ENCODE measurements around the gene CAND1. TPM values are rescaled to one million over a fixed set of nuclear protein-coding genes. Genes with fewer than 3 reads are reported as not detected.
"Not testable (repeated sequence)": the region's sequence is repeated elsewhere in the genome, so short reads cannot be mapped to it uniquely, and the experiment has no call there.

Gene CAND1
- total and polyA plus RNA-seq, 10 donors: 14.1 to 111 (median 82.0) TPM

- H3K9me3 ChIP-seq: peaks cover 0 to 6% (median 0%) of the 10 kb centered on the region in 8 donors
- intact Hi-C loops (cut with DNase I; ENCODE audit: low total_unique reads): no loop called here
- H3K27ac ChIP-seq: no peak overlapping the region
- H3K4me3 ChIP-seq: no peak overlapping the region
- H3K4me1 ChIP-seq: no peaks in the 10 kb centered on the region
- no peak for DNase-seq
- no peak for TF ChIP-seq CTCF (IDR thresholded peaks at IDR 0.05 in 8 of 11, conservative IDR thresholded peaks at IDR 0.05 in 3 of 11)
- TF ChIP-seq POLR2AphosphoS5 (IDR thresholded peaks at IDR 0.05): no peak
- TF ChIP-seq POLR2A (IDR thresholded peaks at IDR 0.05): no peak
- H3K27me3 ChIP-seq (replicated peaks in 1 of 7): no peaks in the 10 kb centered on the region
- H3K36me3 ChIP-seq: no peaks in the 10 kb centered on the region
Observed at GRCh38 chr12:67331828-67332227, 62.7 kb downstream of the CAND1 start.

GRCh38 chr12:67333649-67334048 is 64.5 kb downstream of the CAND1 start:
- DNase-seq: no peak
- TF ChIP-seq POLR2A (IDR thresholded peaks at IDR 0.05) (no peak), POLR2AphosphoS5 (IDR thresholded peaks at IDR 0.05) (no peak), CTCF (IDR thresholded peaks at IDR 0.05 in 8 of 11, conservative IDR thresholded peaks at IDR 0.05 in 3 of 11) (no peak)
- Histone ChIP-seq H3K36me3 (no peaks in the 10 kb centered on the region), H3K4me1 (no peaks in the 10 kb centered on the region), H3K27ac (no peak overlapping the region), H3K9me3 (peaks cover 0 to 19% (median 13%) of the 10 kb centered on the region in 8 donors), H3K4me3 (no peak overlapping the region), H3K27me3 (replicated peaks in 1 of 7) (no peaks in the 10 kb centered on the region)
- 82 to 97% (median 92%) methylated on average over 1 of the region's 1 CpG for WGBS, 5 donors
- intact Hi-C loops (cut with DNase I; ENCODE audit: low total_unique reads): no loop called here

- Histone ChIP-seq H3K27me3 (replicated peaks in 1 of 7) (no peaks in the 10 kb centered on the region), H3K27ac (no peak overlapping the region), H3K9me3 (peaks cover 0 to 37% (median 28%) of the 10 kb centered on the region in 8 donors), H3K4me1 (no peaks in the 10 kb centered on the region), H3K36me3 (no peaks in the 10 kb centered on the region), H3K4me3 (no peak overlapping the region)
- TF ChIP-seq POLR2AphosphoS5 (IDR thresholded peaks at IDR 0.05) (no peak), POLR2A (IDR thresholded peaks at IDR 0.05) (no peak), CTCF (IDR thresholded peaks at IDR 0.05 in 8 of 11, conservative IDR thresholded peaks at IDR 0.05 in 3 of 11) (no peak)
- intact Hi-C loops (cut with DNase I; ENCODE audit: low total_unique reads): no loop called here
- no peak for DNase-seq
Observed at GRCh38 chr12:67338426-67338825, 69.3 kb downstream of the CAND1 start.

- 94 to 100% (median 100%) methylated on average over 1 of the region's 1 CpG for WGBS, 5 donors
- no peaks in the 10 kb centered on the region for H3K27me3 ChIP-seq (replicated peaks in 1 of 7)
- no peaks in the 10 kb centered on the region for H3K4me1 ChIP-seq
- peaks cover 0 to 37% (median 26%) of the 10 kb centered on the region in 8 donors for H3K9me3 ChIP-seq
- H3K36me3 ChIP-seq: no peaks in the 10 kb centered on the region
- no peak for DNase-seq
- intact Hi-C loops (cut with DNase I; ENCODE audit: low total_unique reads): no loop called here
- TF ChIP-seq POLR2AphosphoS5 (IDR thresholded peaks at IDR 0.05) (no peak), POLR2A (IDR thresholded peaks at IDR 0.05) (no peak), CTCF (IDR thresholded peaks at IDR 0.05 in 8 of 11, conservative IDR thresholded peaks at IDR 0.05 in 3 of 11) (no peak)
- H3K4me3 ChIP-seq: no peak overlapping the region
- H3K27ac ChIP-seq: no peak overlapping the region
Observed at GRCh38 chr12:67339530-67339929, 70.4 kb downstream of the CAND1 start.

- peaks cover 0 to 37% (median 26%) of the 10 kb centered on the region in 8 donors for H3K9me3 ChIP-seq
- H3K4me3 ChIP-seq; intact Hi-C loops (cut with DNase I; ENCODE audit: low total_unique reads); DNase-seq; H3K27me3 ChIP-seq (replicated peaks in 1 of 7); H3K36me3 ChIP-seq; H3K4me1 ChIP-seq; H3K27ac ChIP-seq: not testable (repeated sequence)
- 89 to 98% (median 92%) methylated on average over 14 of the region's 14 CpGs for whole genome bisulfite sequencing, 5 donors
Observed at GRCh38 chr12:67341086-67341485, 71.9 kb downstream of the CAND1 start.

Measured in spleen (tissue), 11 donors.